NCI-H146 (cell line): ENCODE results near the gene KLHDC7B.

Experiments
- DNase-seq: peaks from one replicate; lab custom pipeline; 2025; lab: John Stamatoyannopoulos, UW

The KLHDC7B gene

DNA sequence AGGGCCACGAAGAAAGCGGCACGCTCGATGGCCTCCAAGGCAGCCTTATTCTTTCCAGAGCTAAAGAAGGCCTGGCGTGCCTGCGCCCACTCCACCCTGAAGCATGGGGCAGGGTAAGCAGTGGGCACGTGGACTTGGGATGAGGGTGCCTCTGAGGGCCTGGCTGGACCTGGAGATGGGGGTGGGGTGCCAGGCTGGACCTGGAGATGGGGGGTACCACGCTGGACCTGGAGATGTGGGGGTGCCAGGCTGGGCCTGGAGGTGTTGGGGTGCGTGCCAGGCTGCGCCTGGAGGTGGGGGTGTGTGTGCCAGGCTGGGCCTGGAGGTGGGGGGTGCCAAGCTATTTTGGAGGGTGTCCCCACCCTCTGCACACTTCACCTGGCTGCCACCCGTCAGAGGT lies 27.3 kb downstream of the KLHDC7B start:
- no peak for DNase-seq

DNA sequence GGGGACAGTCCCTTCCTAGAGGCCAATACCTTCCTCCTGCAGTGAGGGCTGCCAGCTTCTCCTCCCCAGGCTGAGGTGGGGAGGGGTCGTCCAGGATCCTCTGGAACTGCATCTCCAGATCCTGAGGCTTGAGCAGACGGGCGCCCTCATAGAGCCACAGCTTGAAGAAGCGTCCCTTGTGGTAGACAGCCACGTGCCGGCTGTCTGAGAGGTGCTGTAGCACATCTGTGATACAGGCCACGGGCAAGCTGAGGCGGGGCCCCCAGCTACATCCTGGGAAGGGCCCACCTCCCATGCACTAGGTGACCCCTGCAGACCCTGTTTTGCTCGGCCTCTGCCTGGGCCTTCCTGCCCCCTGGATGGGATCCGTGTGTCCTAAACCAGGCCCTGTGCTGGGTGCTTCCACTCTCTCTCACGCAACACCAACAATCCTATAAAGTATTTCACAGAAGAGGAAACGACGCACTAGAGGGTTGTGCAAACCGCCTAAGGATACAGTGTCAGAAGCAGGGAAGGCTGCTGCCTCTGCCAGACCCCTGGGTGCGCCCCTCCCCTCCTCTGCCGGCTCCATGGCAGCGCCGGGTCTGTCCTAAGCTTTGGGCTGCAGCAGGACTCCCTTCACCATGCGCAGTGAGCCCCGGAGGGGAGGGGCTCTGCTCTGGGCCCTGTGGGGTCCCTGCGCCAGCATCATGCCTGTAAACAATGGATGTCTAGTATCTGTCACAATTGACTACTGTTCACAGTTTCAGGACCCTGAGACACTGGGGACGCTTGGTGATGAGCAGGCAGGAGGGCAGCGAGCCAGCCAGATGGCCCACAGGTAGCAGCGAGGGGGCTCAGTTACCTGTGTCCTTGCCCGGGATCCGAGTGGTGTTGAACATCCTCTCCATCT lies 28.0 kb downstream of the KLHDC7B start:
- DNase-seq = no peak

DNA sequence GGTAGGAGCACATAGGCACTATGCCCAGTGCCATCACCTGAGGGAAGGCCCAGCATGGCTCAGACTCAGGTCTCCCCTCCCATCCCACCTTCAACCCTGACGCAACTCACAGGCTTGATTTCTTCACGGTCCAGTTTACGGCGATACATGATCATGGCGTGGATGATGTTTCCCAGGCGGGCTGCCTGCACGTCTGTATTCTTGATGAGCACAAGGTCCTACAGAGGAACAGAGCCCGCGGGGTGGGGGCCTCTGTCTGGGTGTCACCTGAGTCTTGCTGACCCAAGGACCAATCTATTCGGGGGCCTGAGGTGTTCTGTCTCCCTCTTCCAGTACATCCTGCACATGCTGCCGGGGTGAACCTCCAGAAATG lies 28.7 kb downstream of the KLHDC7B start:
- no peak for DNase-seq

DNA sequence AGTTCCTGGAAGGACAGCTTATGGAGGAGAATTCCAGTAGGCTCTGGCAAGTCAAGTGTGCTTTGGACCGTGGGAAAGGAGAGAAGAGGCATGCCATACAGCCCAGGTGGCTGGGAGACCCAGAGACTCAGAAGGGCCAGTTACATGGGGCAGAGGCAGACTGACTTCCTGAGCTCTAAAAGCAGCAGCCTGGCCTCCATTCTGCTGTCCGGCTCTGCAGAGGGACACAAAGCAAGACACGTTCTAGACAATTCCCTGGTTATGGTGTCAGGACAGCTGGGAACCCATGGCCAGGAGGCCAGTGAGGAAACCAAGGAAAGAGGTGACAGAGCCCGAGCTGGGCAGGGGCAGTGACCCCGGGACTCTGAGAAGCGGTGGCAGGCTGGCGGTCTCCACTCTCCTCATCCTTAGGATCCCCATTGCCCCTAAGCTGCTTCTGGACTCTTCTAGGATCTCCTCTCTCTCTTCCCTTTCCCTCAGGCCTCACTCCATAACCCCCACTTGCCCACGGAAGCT lies 29.8 kb downstream of the KLHDC7B start:
- no peak for DNase-seq

DNA sequence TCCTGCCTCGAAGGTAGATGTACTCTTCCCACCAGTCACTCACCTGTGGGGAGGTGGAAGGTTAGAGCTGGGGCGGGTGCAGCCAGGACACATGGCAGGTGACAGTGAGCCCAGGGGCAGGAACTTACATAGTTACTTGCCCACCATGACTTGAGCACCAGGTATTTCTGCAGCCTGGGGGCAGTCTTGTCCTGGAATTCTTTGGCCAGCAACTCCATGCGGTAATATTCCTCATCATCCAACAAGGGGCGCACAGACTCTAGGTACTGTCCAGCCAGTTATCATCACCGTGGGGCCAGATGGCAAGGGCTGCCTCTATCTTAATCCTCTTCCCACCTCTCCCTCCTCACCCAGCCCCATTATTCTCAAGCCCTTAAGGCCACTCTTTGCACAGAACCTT lies 30.4 kb downstream of the KLHDC7B start:
- DNase-seq = peak; percentile 20

DNA sequence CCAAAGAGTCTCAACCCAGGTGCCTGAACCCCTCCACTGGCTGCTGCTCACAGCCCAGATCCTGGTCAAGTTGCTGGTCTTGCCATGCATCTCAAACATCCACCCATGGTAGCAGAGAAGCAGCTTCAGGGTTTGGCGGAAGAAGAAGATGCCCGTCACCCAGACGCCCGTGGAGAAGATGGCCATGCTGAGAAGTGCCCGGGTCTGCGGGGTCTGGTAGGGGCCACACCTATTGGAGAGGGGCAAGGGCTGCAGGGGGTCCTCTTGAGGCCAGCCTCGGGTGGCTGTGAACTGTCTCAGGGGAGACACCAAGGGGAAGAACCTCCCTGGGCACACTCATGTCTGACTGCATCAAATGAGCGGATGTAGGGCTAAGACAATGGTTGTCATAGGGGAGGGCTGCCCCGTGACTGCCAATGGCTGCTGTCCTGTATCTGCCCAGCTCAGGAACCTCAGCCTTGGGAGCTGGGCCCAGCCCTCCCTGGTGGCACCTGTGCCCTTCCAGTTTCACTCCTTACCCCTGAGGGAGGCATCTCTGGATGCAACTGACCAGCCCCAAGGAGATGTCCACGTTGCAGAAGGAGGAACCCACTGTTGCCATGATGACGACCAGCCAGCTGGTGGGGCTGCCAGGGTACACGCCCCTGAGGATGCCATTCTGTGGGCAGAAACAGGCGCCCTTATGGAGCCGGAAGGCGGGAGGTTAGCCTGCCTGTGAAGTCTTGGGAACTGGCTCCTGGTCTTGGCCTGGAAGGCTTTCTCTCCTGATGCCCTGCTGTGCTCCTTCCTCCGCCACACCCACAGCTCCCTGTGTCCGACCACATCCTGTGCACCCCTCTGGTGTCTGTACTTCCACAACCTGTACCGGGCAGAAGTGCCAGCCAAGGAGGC lies 31.4 kb downstream of the KLHDC7B start:
- no peak for DNase-seq

DNA sequence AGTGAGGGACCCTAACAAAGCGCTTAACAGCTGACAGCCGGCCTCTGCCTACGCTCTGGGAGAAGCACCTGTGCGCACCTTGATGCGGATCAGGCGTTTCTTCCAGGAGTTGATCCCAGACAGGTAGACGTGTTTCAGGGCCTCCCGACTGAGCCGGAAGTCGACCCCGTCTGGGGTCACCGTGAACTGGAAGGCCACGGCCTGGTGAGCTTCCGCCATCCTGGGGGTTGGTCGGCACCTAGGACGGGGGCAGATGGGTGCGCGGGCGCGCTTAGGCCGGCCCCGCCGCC lies 31.9 kb downstream of the KLHDC7B start:
- DNase-seq = no peak

DNA sequence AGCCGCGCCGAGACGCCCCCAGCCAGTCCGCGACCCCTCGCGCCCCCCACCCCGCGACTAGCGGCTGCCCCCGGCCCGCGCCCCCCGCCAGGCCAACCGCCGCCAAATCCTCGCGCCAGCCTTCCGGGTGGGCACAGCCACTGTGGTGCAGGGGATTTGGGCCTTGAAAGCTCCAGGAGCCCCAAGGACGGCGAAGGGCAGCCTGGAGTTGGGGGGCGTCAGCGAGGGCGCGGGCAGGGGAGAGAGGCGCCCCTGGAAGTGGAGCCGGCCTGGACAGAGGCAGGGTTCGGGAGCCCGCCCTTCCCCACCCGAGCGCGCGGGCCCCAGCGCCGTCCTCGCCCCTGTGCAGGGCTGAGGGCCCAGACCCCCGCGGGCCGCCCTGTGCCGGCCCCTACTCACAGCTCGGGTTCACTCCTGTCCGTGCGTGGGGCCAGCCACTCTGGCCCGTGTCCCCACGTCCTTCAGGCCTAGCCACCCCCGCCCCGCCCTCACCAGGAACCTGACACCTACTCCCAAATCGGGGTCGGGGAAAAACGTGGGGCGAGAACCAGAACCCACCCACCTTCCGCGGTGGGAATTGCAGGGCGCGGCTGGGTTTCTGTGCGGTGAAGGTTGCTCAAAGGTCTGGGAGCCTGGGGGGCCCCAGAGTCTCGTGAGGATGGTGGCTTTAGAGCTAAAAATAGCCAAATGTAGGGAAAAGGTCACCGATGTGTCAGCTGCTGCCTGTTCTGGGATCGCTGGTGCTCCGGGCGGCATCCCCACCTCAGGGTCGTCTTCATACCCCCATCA lies 32.5 kb downstream of the KLHDC7B start, which contains the start of gene CPT1B:
TSS of gene CPT1B (minus strand) at position 441 of the 789 bp plus-strand sequence. CDS start 512 bp downstream, outside the sequence.
- no peak for DNase-seq

DNA sequence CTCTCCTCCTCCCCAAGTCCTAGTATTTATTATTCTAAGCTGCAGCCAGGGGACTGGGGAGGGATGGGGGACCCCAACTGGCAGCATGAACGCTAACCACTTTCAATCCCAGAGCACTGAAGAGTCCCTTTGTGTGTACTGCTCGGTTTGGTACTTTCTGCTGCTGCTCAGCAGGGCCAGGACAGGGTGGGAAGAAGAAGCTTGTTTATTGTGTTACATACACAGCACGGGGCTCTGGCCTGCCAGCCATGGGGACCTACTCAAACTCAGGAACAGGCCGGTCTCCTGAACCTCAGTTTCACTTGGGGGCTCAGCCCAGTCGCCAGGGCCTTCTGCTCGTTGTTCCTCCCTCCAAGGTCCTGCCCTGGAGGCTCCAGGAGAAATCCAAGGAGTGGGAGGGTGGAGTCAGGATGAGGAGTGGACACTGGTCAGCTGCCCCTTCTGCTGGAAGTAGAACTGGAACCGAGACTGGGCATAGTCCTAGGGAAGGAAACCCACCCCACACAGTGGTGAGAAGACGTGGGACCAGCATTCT lies 33.1 kb downstream of the KLHDC7B start:
- DNase-seq = no peak

DNA sequence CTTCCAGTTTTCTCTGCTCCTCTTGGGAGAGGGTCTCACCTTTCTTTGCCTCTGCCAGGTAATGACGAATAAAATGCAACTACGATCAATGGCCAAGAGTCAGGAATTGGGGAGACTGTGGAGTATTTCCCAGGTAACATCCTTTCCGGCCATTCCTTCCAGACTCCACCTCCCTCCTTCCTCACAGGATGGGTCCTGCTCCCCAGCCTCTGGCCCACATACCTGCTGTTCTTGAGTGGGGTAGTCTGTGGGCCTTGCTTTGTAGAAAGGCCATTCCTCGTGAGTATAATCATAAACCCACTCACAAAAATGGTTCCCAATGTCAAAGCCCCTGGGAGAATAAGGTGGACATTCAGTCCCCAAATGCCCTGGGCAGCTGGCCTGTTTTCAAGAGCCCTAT lies 34.1 kb downstream of the KLHDC7B start:
- no peak for DNase-seq

DNA sequence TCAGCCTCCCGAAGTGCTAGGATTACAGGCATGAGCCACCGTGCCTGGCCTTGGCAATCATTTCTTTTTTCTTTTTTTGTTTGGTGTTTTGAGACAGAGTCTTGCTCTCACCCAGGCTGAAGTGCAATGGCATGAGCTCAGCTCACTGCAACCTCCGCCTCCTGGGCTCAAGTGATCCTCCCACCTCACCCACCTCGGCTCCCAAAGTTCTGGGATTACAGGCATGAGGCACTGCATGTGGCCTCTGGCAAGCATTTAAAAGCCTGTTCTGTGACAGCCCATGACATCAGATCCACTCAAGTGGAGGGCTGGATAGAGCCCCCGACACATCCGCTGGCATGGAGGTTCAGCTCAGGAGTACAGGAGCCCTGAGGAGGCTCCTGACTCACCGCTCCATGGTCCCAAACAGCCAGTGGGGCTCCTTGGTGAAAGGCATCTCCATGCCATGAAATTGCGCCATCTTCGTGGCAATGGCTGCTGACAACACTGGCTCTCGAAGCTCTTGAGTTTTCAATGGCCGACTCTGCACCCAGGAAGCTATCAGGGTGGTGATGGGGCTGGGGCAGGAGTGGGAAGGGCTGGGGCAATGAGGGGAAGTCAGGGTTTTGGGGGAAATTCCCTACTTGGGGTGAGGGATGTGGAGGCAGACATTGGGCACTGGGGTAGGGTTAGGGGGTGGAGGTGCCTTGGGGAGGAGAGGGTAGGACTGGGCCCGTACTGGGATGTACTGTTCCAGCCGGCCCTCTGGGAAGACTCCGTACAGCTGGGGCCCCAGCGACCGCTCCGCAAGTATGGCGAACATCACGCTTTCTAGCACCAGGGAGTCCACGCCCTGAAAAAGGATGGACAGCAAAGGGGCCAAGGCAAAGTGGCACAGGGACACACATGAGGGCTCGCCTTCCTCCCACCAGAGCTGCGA lies 35.6 kb downstream of the KLHDC7B start:
- no peak for DNase-seq

DNA sequence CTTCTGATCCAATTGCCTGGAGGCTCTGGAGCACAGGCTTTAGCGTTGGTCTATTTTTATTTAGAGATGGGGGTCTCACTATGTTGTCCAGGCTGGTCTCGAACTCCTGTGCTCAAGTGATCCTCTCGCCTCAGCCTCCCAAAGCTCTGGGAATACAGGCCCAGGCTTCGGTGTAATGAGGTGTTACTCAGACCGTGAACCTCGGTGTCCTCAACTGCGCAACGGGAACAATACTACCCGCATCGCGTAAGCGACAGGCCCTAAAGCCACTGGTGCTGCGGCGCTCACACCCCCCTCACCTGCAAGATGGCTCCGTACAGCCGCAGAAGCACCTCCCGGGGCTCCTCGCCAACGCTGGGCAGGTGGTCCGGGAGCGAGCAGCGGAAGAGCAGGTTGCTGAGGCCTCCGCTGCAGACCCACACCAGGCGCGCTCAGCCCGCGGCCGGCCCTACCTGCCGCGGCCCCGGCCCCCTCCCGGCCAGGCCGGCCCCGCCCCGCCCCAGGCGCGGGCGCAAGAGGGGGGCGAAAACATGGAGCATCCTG lies 36.3 kb downstream of the KLHDC7B start:
- DNase-seq = peak; percentile 74

DNA sequence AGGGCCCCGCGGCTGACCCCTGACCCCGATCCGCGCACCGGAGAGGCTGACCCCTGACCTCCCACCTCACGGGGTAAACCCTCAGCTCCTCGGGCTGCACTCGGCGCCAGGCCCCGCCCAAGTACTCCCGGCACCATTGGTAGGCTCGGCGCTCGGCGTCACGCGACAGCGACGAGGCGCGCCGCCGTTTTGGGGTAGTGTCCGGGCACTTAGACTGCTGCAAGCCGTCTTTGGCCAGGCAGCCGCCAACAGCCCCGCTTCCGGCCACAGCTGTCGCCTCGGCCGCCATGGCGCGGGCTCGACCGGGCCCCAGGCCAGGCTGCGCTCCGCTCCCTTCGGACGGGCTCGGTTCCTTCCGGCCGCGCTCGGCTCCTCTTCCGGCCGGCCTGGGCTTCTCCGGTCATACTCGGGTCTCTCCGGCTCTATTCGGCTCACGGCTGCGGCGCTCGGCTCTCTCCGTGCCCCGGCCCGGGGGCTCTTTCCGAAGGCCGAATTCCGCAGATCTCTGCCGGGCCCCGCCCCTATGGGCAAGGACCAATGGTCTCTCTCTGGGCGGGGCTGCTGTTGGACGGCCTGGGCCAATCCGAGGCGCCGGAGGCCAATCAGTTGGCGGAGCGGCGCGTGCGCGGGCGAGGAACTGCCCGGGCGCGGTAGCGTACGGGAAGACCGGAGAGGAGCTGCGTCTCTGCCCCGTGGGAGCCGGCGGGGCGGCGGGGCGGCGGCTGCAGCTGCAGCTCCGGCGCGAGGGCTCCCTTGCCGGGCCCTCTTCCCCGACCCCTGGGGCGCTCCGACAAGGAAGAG lies 37.0 kb downstream of the KLHDC7B start, which contains the start of gene CHKB:
TSS of gene CHKB (minus strand) at position 357 of the 801 bp plus-strand sequence. CDS start at position 289, 68 bp downstream.
- peak; percentile 97 for DNase-seq

DNA sequence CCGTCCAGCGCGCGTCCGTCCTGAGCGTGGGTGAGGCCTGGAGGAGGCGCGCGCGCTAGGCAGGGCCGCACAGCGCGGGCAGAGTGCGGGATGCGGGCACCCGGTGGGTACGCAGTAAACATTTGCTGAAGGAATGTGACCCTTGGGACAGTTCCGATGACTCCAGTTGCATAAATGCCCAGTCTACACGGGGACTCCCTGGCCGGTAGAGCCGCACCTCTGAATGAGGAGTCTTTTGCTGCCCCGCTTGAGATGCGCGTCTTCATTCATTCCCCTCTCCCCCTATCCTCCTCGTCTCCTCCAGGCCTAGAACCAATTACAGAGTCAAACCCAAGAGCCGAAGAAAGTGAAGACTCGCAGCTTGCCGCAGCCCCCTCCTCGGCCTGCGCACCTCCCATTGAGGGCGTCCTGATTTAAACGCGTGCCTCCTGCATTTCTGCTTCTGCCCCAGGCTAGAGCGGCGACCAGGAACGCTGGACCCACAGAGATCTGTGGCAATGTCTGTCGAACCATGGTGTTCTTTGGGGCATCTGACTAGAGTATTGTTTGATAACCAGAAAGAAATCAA lies 37.7 kb downstream of the KLHDC7B start:
- no peak for DNase-seq

DNA sequence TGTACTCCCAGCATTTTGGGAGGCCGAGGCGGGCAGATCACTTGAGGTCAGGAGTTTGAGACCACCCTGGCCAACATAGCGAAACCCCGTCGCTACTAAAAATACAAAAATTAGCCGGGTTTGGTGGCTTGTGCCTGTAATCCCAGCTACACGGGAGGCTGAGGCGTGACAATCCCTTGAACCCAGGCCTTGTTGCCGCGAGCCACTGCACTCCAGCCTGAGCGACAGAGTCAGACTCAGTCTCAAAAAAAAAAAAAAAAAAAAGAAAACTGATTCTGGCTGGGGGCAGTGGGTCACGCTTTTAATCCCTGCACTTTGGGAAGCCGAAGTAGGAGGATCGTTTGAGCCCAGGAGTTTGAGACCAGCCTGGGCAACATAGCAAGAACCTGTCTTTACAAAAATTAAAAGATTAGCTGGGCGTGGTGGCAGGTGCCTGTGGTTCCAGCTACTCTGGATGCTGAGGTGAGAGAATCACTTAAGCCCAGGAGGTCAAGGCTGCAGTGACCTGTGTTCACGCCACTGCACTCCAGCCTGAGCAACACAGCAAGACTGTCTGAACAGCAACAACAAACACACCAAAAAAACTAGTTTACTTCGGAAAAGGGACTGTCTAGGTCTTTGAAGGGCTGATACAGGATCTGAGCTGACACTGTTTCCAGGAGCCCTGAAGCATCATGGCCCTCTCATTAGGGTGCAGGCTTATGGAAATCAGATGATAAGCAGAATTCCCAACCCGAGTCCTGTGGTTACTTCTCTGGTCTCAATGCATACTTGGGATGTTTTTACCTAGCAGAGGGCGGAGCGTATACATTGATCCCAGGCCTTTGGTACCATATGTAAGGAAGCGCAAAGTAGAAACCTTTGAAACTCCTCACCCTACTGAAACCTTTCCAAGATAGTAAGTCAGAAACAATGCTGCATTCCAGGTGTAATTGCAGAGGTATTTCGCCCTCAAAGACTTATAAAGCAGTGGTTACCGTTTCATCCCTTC lies 38.7 kb downstream of the KLHDC7B start:
- no peak for DNase-seq

DNA sequence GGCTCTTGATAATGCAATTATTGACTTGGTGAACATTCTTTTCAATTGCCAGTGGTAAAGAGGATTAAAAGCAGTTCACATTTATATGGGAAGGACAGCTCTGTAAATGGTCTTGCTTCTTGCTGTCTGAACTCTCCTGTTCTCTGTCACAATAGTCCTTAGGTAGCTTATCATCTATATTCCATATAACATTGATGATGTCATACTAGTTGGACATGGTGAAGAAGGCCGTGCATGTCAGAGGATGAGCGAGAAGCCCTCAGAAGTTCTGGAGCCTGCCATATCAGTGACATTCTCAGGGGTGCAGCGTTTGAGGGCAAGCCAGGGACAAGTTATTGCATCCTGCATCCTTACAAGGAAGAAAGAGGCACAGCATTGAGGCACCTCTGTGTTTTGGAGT lies 39.5 kb downstream of the KLHDC7B start:
- no peak for DNase-seq

DNA sequence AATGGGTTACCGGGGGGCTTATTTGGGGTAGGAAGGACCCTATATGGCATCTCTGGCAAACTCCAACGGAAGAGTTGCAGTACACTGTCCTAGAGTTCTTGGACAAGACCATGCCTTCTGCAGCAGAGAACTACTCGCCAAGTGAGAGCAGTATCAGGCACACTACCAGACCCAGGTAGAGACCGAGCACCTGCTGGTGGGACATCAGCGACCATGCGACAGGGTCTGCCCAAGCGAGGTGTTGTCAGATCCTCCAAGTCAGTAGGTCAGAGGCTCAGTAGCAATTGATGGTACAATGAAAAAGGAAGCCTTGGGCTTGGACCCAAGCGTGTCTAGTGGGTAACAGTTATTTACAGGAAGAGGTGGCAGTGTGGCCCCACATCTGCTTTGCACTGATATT lies 40.1 kb downstream of the KLHDC7B start:
- DNase-seq = no peak

DNA sequence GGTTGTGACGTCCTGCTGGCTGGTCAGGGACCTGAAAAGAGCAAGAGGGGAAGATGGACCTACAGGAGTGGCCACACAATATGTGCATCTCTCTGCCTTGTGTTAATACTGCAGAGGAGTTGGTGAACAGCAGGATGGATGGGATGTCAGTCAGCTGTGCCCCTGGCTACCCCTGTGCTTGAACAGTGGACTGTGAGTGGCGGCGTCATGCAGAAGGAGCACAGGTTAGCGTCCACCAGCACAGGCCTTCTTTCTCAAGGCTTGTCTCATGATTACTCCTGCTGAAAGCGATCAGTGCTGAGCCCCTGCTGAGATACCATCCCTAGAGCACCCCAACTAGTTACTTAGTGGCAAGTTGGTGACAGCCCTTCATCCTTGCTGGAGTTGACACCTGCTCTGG lies 40.7 kb downstream of the KLHDC7B start:
- no peak for DNase-seq
